Heart left ventricle (tissue), 13 donors: ENCODE data around the gene PEX11G.

Experiments
- POLR2A ChIP-seq, 2 donors: fragments of 450-650 bp; IDR thresholded peaks; one replicate each; pipeline ENCODE4 v1.6.1; 2017; ENCODE audit warnings: antibody characterized with exemption in 2 of 2, mild to moderate bottlenecking in 2 of 2, moderate library complexity in 2 of 2
- TF ChIP-seq, protein P1 (sequence below), 12 donors: fragments of 200-600 bp; sonication (generic) in 4 of 12; IDR thresholded peaks; one replicate each; pipeline versions ENCODE4 v1.5.0 to v1.8.0; 2018 to 2022; ENCODE audit warnings: antibody characterized with exemption in 12 of 12, mild to moderate bottlenecking in 5 of 12
- donor health status: ischemic (EF 13 %, LVEDD 7.1; RV severe dilation, severe dysfunction).
- donor health status: DM: no; HTN: yes; CAD: no.
- donor health status: DM: no; HTN: no; CAD: no.
- donor health status: ischemic (EF 25% LVEDD 6.9; RV normal size, moderate dysfunction).
- donor health status: ischemic (EF 25% LVEDD 5.7; RV mildly dilated, moderate dysfunction).
- donor health status: ischemic (EF 35%, LVEDD 5.7; RV mildly dilated, moderate dysfunction).
- donor health status: nonischemic (EF 11% LVEDD 7.7; RV severe dilation, severe dysfunction).
- donor health status: DM: yes; HTN: yes; CAD: no.
- donor health status: PGD.
- donor health status: ischemic (EF 29% LVEDD 5.4; RV normal size, mild dysfunction).
- donor health status: nonischemic (EF 23%, LVEDD 6.1; RV moderate dilation, normal function).

DNA sequence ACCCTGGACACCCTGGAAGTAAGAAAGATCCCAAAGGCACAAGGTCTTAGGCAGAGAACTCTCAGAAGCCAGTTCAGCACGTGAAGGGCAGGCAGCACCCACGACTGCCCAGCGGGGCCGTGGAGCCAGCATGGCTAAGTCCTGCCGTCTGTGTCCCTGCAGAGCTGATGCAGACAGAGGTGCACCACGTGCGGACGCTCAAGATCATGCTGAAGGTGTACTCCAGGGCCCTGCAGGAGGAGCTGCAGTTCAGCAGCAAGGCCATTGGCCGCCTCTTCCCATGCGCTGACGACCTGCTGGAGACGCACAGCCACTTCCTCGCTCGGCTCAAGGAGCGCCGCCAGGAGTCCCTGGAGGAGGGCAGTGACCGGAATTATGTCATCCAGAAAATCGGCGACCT lies 44.8 kb downstream of the PEX11G start:
- TF ChIP-seq, protein P1, sequence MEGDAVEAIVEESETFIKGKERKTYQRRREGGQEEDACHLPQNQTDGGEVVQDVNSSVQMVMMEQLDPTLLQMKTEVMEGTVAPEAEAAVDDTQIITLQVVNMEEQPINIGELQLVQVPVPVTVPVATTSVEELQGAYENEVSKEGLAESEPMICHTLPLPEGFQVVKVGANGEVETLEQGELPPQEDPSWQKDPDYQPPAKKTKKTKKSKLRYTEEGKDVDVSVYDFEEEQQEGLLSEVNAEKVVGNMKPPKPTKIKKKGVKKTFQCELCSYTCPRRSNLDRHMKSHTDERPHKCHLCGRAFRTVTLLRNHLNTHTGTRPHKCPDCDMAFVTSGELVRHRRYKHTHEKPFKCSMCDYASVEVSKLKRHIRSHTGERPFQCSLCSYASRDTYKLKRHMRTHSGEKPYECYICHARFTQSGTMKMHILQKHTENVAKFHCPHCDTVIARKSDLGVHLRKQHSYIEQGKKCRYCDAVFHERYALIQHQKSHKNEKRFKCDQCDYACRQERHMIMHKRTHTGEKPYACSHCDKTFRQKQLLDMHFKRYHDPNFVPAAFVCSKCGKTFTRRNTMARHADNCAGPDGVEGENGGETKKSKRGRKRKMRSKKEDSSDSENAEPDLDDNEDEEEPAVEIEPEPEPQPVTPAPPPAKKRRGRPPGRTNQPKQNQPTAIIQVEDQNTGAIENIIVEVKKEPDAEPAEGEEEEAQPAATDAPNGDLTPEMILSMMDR (IDR thresholded peaks at IDR 0.05), result no peak
- TF ChIP-seq POLR2A (IDR thresholded peaks at IDR 0.05), result no peak
